Right forelimb (tissue), 1 donor: ENCODE results near the gene JAZF1.

Experiments used
- DNase-seq: peaks from one replicate; pipeline ENCODE4 v3.0.0-alpha.2; 2018

The JAZF1 gene

GRCh38 chr7:27795977-27796376 is 384.6 kb downstream of the JAZF1 start:
- no peak for DNase-seq

GRCh38 chr7:27793780-27794179 is 386.8 kb downstream of the JAZF1 start:
- DNase-seq = no peak

DNA sequence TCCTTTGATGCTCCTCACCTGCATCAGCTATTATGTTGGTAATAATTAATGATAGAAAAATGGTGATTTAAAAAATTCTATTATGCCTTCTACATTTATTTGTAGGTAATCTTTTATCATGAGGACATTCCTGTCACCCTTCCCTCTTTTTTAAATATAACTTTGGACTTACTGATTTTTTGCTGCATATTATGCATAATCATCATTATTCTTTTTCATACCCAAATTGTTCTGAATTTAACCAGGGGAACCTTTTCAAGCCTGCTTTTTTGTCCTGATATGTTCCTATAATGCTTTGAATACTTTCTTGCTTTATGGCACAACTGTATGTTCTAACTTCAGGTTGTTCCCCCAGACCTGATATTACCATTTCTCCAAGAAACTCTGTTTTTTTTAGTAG is 392.2 kb downstream of the JAZF1 start:
- DNase-seq = no peak

DNA sequence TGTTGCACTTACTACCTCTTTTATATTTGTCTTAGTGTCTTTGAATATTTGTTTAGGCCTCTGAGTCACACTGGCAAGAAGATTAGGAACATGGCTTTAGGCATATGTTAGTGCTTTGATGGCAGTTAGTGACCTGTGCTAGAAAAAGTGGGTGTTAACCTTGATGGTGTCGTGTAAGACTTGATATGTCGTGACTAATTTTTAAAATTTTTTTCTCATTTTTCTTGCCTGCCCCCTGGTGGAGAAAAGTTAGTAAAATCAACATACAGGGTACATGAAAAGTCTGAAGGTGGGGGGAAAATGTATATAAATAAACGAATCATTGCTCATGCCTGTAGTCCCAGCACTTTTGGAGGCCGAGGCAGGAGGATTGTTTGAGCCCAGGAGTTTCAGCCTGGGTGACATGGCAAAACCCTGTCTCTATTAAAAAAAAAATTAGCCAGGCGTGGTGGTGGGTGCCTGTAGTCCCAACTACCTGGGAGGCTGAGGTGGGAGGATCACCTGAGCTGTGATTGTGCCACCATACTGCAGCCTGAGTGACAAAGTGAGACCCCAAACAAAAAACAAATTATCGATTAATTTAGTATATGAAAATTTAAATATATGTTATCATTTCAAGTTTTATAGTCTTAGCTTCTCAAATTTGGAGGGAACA is 396.1 kb downstream of the JAZF1 start:
- DNase-seq = no peak

GRCh38 chr7:27782849-27783248 is 397.7 kb downstream of the JAZF1 start:
- no peak for DNase-seq

- DNase-seq = no peak
These were observed 399.4 kb downstream of the JAZF1 start for GRCh38 chr7:27781188-27781587.
